HPDE6-E6E7 (cell line): ENCODE results near the gene TXNDC2.

ENCODE experiments used
- DNase-seq: peaks from one replicate; pipeline ENCODE4 v3.0.0; 2011; ENCODE audit warnings: missing footprints; ENCODE audit errors: extremely low spot score

TXNDC2 gene

GRCh38 chr18:9931678-9932077 lies 45.9 kb downstream of the TXNDC2 start:
- DNase-seq, result no peak

GRCh38 chr18:9933865-9934264 lies 48.1 kb downstream of the TXNDC2 start:
- DNase-seq, result no peak

- DNase-seq, result no peak
These were observed 48.5 kb downstream of the TXNDC2 start for GRCh38 chr18:9934274-9934673.
